GM23248 (cell line): ENCODE data around the gene SHISA5. TPM values are rescaled to one million over a fixed set of nuclear protein-coding genes. Genes with fewer than 3 reads are reported as not detected.

Experiments used
- DNase-seq: peaks from one replicate; pipeline ENCODE4 v3.0.0-alpha.2; 2015
- H2AFZ ChIP-seq: fragments of 200-600 bp; sonication (generic); 2 replicates; pipeline ENCODE4 v1.6.1; 2016; ENCODE audit warnings: antibody characterized with exemption
- H3F3A ChIP-seq: fragments of 200-600 bp; sonication (generic); 2 replicates; pipeline ENCODE4 v1.6.1; 2016; ENCODE audit warnings: mild to moderate bottlenecking, antibody characterized with exemption, mixed run types; ENCODE audit not compliant: insufficient read depth
- H3K27ac ChIP-seq: fragments of 200-600 bp; sonication (generic); 2 replicates; pipeline ENCODE4 v1.5.1; 2016; ENCODE audit warnings: mild to moderate bottlenecking
- H3K27me3 ChIP-seq: fragments of 200-600 bp; sonication (generic); replicated peaks from 2 replicates; pipeline ENCODE4 v1.6.1; 2016; ENCODE audit warnings: mild to moderate bottlenecking; ENCODE audit not compliant: insufficient read depth
- H3K36me3 ChIP-seq: fragments of 200-600 bp; sonication (generic); 2 replicates; pipeline ENCODE4 v1.6.1; 2016; ENCODE audit warnings: low read depth, mild to moderate bottlenecking
- H3K4me1 ChIP-seq: fragments of 200-600 bp; sonication (generic); 2 replicates; pipeline ENCODE4 v1.6.1; 2016; ENCODE audit warnings: mild to moderate bottlenecking; ENCODE audit not compliant: insufficient read depth
- H3K4me2 ChIP-seq: fragments of 200-600 bp; sonication (generic); one replicate; pipeline ENCODE4 v1.6.1; 2016; ENCODE audit warnings: mild to moderate bottlenecking; ENCODE audit not compliant: unreplicated experiment
- H3K4me3 ChIP-seq: fragments of 200-600 bp; sonication (generic); 2 replicates; pipeline ENCODE4 v1.5.1; 2016; ENCODE audit warnings: mild to moderate bottlenecking
- H3K79me2 ChIP-seq: fragments of 200-600 bp; sonication (generic); 2 replicates; pipeline ENCODE4 v1.6.1; 2016; ENCODE audit warnings: mild to moderate bottlenecking; ENCODE audit not compliant: insufficient read depth
- H3K9ac ChIP-seq: fragments of 200-600 bp; sonication (generic); 2 replicates; pipeline ENCODE4 v1.6.1; 2016; ENCODE audit warnings: mild to moderate bottlenecking
- H3K9me2 ChIP-seq: fragments of 200-600 bp; sonication (generic); 2 replicates; pipeline ENCODE4 v1.6.1; 2016; ENCODE audit warnings: mixed run types, mild to moderate bottlenecking, moderate library complexity; ENCODE audit not compliant: insufficient read depth
- H3K9me3 ChIP-seq: fragments of 200-600 bp; sonication (generic); one replicate; pipeline ENCODE4 v1.6.1; 2017; ENCODE audit warnings: low read depth
- H4K20me1 ChIP-seq: fragments of 200-600 bp; sonication (generic); 2 replicates; pipeline ENCODE4 v1.6.0; 2016; ENCODE audit not compliant: insufficient read depth
- EZH2 ChIP-seq: fragments of 200-600 bp; sonication (generic); IDR thresholded peaks from 2 replicates; pipeline ENCODE4 v1.6.1; 2018; ENCODE audit warnings: antibody characterized with exemption, mild to moderate bottlenecking; ENCODE audit not compliant: insufficient read depth, poor library complexity, severe bottlenecking
- EZH2phosphoT487 ChIP-seq: fragments of 200-600 bp; sonication (generic); IDR thresholded peaks from 2 replicates; pipeline ENCODE4 v1.6.1; 2018; ENCODE audit warnings: antibody characterized with exemption, moderate library complexity, mild to moderate bottlenecking, low read depth; ENCODE audit not compliant: insufficient read depth
- WGBS, 2 experiments: methylation state at CpG; one replicate each; pipeline ENCODE4 v1.1.6; 2015 to 2017; ENCODE audit warnings: low lambda C conversion rate in 2 of 2, low coverage in 1 of 2; ENCODE audit errors: missing lambda C conversion rate in 2 of 2; 5-methylcytosine and 5-hydroxymethylcytosine counted together
- in situ Hi-C: fragments of 300-500 bp; cut with MboI; formaldehyde crosslinking; loops from 2 replicates; pipeline ENCODE4 v1.15.0; 2020
- polyA plus RNA-seq: library from polyadenylated mRNA; unstranded; fragments of >200 nt; fragmentation: Nextera tagmentation; extraction: Ambion mirVana; gene quantifications from 2 replicates; pipeline ENCODE4 v1.2.1, GENCODE V29; 2016
- total RNA-seq: library from RNA; depleted of rRNA; stranded (reverse); fragments of >200 nt; shearing (Covaris generic); gene quantifications from 2 replicates; pipeline ENCODE4 v1.2.3, GENCODE V29; 2014

Gene SHISA5
- total and polyA plus RNA-seq, 2 experiments from 2014 or later: 153 to 215 TPM

DNA sequence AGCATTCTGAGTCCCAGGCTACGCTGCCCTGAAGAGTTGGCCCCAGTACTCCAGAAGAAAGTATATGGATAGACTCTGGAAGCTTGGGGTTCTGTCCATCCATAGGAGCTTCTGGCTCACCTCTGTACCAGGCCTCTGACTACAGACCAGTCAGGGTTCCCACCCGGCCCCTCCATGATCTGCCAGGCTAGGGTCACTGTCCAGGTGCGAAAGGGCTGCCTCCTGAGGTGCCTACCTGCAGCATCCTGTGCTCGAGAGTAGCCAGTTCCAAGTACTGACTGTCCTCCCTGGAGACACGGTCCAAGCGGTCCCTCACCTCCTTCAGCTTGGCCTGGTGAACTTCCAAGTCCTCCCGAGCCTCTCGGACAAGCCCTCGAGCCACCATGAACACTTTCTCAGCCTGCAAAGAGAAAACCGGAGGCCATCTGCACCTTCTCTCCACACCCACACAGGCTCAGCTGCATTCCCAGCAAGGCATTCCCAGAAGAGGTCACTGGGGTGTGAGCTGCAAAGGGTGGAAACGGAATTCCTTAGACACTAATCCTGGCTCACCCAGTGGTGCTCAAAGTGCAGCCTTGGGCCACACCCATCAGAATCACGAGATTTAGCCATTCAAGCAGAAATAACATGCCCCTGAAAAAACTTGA, 70.4 kb downstream of the SHISA5 start:
- Histone ChIP-seq H3K9me2 (no peaks in the 10 kb centered on the region), H4K20me1 (no peaks in the 10 kb centered on the region), H3K27me3 (no peaks in the 10 kb centered on the region), H3K4me1 (peaks cover 18% of the 10 kb centered on the region), H3K9ac (peak overlapping the region; percentile 48), H2AFZ (0 out of 2 replicates have a peak overlapping the region, but pooled peaks have one; percentile 24), H3K4me3 (peak overlapping the region; percentile 13; the same call in 1 of the 2 replicates), H3K4me2 (peak overlapping the region; percentile 41), H3K36me3 (no peaks in the 10 kb centered on the region), H3F3A (0 out of 2 replicates have a peak, but pooled peaks cover 6% of the 10 kb centered on the region), H3K27ac (peak overlapping the region; percentile 59), H3K9me3 (no peaks in the 10 kb centered on the region), H3K79me2 (no peaks in the 10 kb centered on the region)
- DNase-seq: peak; percentile 83
- WGBS, 2 experiments: 29% methylated on average over 12 of the region's 12 CpGs
- no peak for TF ChIP-seq EZH2phosphoT487
- TF ChIP-seq EZH2: no peak
- in situ Hi-C loops: loop anchor here (10.0 kb wide), 1 partner anchor 159 kb away; no protein-coding TSS in a partner anchor

DNA sequence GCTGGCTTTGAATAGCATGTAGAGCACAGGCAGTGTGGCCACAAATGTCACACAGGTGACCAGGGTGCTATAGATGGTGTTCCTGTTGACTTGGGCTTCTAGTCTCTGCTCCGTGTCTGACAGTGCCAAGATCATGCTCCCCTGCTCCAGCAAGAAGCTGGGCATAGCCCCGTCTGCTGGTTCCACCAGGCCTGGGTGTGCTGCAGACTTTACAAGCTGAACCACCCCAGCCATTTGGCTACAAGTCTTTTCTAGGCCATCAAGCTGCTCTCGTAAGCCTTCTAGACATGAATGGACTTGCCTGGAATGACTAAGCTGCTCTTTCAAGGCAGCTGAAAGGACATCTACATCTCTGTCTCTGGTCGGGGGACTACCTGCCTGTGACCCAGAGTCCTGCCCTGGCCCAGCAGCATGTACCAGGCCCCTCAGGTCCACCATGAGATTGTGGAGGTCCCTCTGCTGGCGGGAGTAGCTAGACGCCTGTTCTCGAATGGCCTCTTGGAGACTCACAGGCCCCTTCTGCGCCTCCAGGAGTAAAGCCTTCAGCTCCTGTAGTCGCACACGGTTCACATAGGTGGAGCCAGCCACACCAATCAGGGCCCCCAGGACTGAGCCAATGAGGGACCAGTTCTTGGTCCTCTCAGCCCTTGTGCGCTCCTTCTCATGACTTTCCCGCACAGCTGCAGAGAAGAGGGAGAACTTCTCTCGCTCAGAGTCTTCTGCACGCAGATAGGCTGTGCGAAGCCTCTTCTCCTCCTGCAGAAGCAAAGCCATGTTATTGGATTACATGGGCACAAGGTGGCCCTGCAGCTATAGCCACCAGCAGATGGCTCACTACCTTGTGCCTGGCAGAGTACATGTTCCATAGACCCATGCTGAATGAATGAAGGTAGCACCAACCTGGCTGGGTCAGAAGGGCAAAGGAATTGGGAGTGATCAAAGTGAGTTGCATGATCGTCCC, 71.3 kb downstream of the SHISA5 start:
- 0 out of 2 replicates have a peak, but pooled peaks cover 6% of the 10 kb centered on the region for H3F3A ChIP-seq
- no peaks in the 10 kb centered on the region for H3K9me3 ChIP-seq
- no peak for TF ChIP-seq EZH2phosphoT487
- no peak for TF ChIP-seq EZH2
- no peak for DNase-seq
- H2AFZ ChIP-seq: no peak overlapping the region
- H4K20me1 ChIP-seq: no peaks in the 10 kb centered on the region
- no peaks in the 10 kb centered on the region for H3K36me3 ChIP-seq
- in situ Hi-C loops: loop anchor here (10.0 kb wide), 1 partner anchor 158 kb away; no protein-coding TSS in a partner anchor
- peak overlapping the region; percentile 41 for H3K4me2 ChIP-seq
- H3K27ac ChIP-seq: no peak overlapping the region
- 71 to 73% methylated on average over 16 of the region's 16 CpGs for WGBS, 2 experiments
- H3K79me2 ChIP-seq: no peaks in the 10 kb centered on the region
- no peaks in the 10 kb centered on the region for H3K27me3 ChIP-seq
- H3K9me2 ChIP-seq: no peaks in the 10 kb centered on the region
- 0 out of 2 replicates have a peak overlapping the region, but pooled peaks have one; percentile 13 for H3K4me3 ChIP-seq
- H3K4me1 ChIP-seq: peaks cover 21% of the 10 kb centered on the region
- no peak overlapping the region for H3K9ac ChIP-seq

DNA sequence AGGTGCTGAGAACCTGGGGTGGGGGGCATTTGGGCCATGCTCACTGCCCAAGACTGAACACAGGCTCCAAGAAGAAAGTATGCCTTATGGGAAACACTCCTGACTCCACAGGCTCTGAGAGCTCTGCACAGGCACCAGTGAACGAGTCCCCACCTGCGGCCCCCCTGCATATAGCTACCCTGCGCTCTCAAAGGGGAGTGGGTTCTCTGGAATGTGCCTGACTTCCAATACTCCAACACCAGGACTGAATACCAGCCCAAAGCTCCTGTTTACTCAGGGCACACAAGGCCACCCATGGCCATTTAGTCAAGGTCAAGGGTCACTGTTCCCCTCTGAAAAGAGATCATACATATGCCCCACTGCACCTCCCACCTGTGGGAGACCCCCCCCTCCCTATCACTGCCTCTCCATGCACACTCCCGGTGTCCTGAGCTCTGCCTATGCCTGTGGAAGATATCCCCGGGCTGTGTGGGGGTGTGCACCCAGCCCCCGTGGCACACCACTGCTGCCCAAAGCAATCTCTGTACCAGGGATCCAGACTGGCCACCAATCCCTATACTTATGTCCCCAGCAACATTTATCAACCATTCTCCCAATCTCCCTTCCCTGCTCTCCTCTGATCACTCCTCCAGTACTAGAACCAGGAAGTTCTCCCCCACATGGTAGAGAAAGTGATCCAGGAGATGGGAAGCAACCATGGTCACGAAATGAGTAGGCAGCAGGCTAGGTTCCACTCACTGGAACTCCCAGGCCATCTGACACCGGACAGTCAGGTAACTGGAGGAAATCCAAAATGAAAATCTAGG, 72.5 kb downstream of the SHISA5 start:
- no peak for DNase-seq
- 0 out of 2 replicates have a peak, but pooled peaks cover 6% of the 10 kb centered on the region for H3F3A ChIP-seq
- no peaks in the 10 kb centered on the region for H4K20me1 ChIP-seq
- TF ChIP-seq EZH2 (no peak), EZH2phosphoT487 (no peak)
- 89 to 93% methylated on average over 8 of the region's 8 CpGs for WGBS, 2 experiments
- H3K4me1 ChIP-seq: peaks cover 21% of the 10 kb centered on the region
- H3K36me3 ChIP-seq: no peaks in the 10 kb centered on the region
- H3K9me3 ChIP-seq: no peaks in the 10 kb centered on the region
- no peaks in the 10 kb centered on the region for H3K79me2 ChIP-seq
- H3K4me3 ChIP-seq: no peak overlapping the region
- H3K27ac ChIP-seq: no peak overlapping the region
- no peak overlapping the region for H3K4me2 ChIP-seq
- H3K9me2 ChIP-seq: no peaks in the 10 kb centered on the region
- in situ Hi-C loops: loop anchor here (10.0 kb wide), 1 partner anchor 157 kb away; no protein-coding TSS in a partner anchor
- no peak overlapping the region for H3K9ac ChIP-seq
- no peaks in the 10 kb centered on the region for H3K27me3 ChIP-seq
- no peak overlapping the region for H2AFZ ChIP-seq

DNA sequence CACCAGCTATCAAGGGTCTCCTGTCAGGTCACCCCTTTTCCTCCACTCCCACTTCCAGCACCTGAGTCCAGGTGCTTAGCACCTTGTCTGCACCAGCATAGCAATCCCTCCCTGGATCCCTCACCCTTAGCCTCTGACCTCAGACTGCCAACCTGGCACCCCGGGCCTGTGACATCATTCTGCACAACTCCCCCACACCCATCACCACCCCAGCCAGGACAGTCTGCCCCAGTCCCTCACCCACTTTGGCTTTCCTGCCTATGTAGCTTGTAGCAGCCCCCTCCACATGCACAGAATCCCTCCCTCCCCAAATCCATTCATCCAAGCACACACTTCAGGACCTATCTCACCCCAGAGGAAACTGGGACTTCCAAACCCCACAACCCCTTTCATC, 73.3 kb downstream of the SHISA5 start:
- Histone ChIP-seq H3K9ac (no peak overlapping the region), H3K79me2 (no peaks in the 10 kb centered on the region), H3K4me2 (no peak overlapping the region), H3K4me1 (peaks cover 21% of the 10 kb centered on the region), H3K9me3 (no peaks in the 10 kb centered on the region), H3F3A (0 out of 2 replicates have a peak, but pooled peaks cover 6% of the 10 kb centered on the region), H3K9me2 (no peaks in the 10 kb centered on the region), H2AFZ (no peak overlapping the region), H3K36me3 (no peaks in the 10 kb centered on the region), H3K27ac (no peak overlapping the region), H4K20me1 (no peaks in the 10 kb centered on the region), H3K4me3 (no peak overlapping the region), H3K27me3 (no peaks in the 10 kb centered on the region)
- in situ Hi-C loops: loop anchor here (10.0 kb wide), 1 partner anchor 156 kb away; no protein-coding TSS in a partner anchor
- 25 to 67% methylated on average over 1 of the region's 1 CpG for WGBS, 2 experiments
- TF ChIP-seq EZH2phosphoT487: no peak
- TF ChIP-seq EZH2: no peak
- no peak for DNase-seq
